H1 (cell line): ENCODE data around the gene PAX7. TPM values are rescaled to one million over a fixed set of nuclear protein-coding genes. Genes with fewer than 3 reads are reported as not detected.

Source experiments
- NANOG ChIP-seq: IDR thresholded peaks from 2 replicates; pipeline ENCODE4 v1.6.1; 2011; ENCODE audit warnings: low read length, low read depth, mild to moderate bottlenecking, inconsistent platforms; ENCODE audit not compliant: insufficient read depth, poor library complexity, severe bottlenecking
- polyA plus RNA-seq, 7 experiments: library from polyadenylated mRNA; depleted of rRNA in 3 of 7; stranded (reverse) in 5 of 7; unstranded in 2 of 7; fragments of >200 nt in 5 of 7; fragments of 200-250 nt in 2 of 7; gene quantifications; 1 replicate in 5 of 7; 2 replicates in 1 of 7; 4 replicates in 1 of 7; pipeline versions ENCODE4 v1.2.1 to v1.2.3, GENCODE V29; 2011 to 2013; ENCODE audit warnings: missing spikeins in 2 of 7, mixed read lengths in 2 of 7
- total RNA-seq: library from RNA; stranded (reverse); fragmentation: NEBNext Ultra II Directional; extraction: Animal tissue kit (Norgen Biotek cat#: 25700); gene quantifications from 2 replicates; pipeline ENCODE4 v1.2.1, GENCODE V29; 2021
- TF ChIP-seq, protein P1 (sequence below), 3 experiments: IDR thresholded peaks; 1 replicate in 2 of 3; 2 replicates in 1 of 3; pipeline versions ENCODE4 v1.5.1 to v1.6.1; 2011; ENCODE audit warnings: low read length in 3 of 3, mild to moderate bottlenecking in 3 of 3, inconsistent platforms in 2 of 3, low read depth in 1 of 3, moderate library complexity in 1 of 3; ENCODE audit not compliant: insufficient read depth in 1 of 3; ENCODE audit errors: control extremely low read depth in 1 of 3

PAX7 gene
- total and polyA plus RNA-seq, 2 of the 8 experiments (the other 6 are each of a cell fraction or from before 2014, with no cell fraction given), result not detected

DNA sequence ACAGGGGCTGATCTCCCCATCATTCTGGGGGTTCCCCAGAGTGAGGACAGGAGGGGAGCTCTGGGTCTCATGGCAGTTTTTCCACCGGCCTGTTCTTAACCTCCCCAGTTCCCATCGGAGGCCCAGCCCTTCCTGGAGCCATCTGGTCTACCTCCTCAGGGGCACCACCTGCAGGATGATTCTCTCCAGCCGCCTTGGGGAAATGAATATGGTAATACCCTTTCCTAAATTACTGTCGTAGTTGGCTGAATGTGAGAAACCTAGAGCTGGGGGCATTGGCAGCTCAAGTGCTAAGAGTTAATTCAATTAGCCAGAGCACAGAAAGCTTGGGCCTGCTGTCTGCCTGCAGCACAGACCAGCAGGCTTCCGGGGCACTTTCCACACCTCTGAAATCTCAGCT is 163.9 kb downstream of the PAX7 start (continued):
- TF ChIP-seq, protein P1, sequence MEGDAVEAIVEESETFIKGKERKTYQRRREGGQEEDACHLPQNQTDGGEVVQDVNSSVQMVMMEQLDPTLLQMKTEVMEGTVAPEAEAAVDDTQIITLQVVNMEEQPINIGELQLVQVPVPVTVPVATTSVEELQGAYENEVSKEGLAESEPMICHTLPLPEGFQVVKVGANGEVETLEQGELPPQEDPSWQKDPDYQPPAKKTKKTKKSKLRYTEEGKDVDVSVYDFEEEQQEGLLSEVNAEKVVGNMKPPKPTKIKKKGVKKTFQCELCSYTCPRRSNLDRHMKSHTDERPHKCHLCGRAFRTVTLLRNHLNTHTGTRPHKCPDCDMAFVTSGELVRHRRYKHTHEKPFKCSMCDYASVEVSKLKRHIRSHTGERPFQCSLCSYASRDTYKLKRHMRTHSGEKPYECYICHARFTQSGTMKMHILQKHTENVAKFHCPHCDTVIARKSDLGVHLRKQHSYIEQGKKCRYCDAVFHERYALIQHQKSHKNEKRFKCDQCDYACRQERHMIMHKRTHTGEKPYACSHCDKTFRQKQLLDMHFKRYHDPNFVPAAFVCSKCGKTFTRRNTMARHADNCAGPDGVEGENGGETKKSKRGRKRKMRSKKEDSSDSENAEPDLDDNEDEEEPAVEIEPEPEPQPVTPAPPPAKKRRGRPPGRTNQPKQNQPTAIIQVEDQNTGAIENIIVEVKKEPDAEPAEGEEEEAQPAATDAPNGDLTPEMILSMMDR (IDR thresholded peaks at IDR 0.05; ENCODE audit: control extremely low read depth in 1 of 3, insufficient read depth in 1 of 3, low read depth in 1 of 3, low read length in 3 of 3), result peak; percentile 49 to 60 (median 56)
- no peak for TF ChIP-seq NANOG
